HEK293 (cell line): Measurements from ENCODE around the gene TRMT10C.

Experiments
- CTCF ChIA-PET: fragments of 350-600 bp; formaldehyde crosslinking; extraction: SDS; loops from one replicate; lab custom pipeline; 2021; ENCODE audit warnings: antibody characterized with exemption; lab: Yijun Ruan, JAX
- POLR2A ChIA-PET: fragments of 300-600 bp; formaldehyde crosslinking; extraction: SDS; loops from one replicate; lab custom pipeline; 2020; ENCODE audit warnings: antibody characterized with exemption, inconsistent platforms; lab: Yijun Ruan, JAX
- H3K27ac ChIP-seq: fragments of 200-500 bp; sonication (Bioruptor generic); 2 replicates; pipeline ENCODE4 v1.5.1; 2014; ENCODE audit warnings: low read depth, low read length, control low read depth, inconsistent platforms; ENCODE audit errors: extremely low read depth
- H3K36me3 ChIP-seq, 2 experiments: fragments of 200-500 bp in 1 of 2; sonication (Bioruptor generic) in 1 of 2; 1 replicate in 1 of 2; 2 replicates in 1 of 2; pipeline ENCODE4 v1.5.1; 2014 to 2017; ENCODE audit warnings: inconsistent platforms in 2 of 2, low read length in 2 of 2; ENCODE audit not compliant: control insufficient read depth in 2 of 2, insufficient read depth in 1 of 2
- H3K4me1 ChIP-seq: fragments of 200-500 bp; sonication (Bioruptor generic); 2 replicates; pipeline ENCODE4 v1.5.1; 2014; ENCODE audit warnings: mild to moderate bottlenecking, low read length, inconsistent platforms; ENCODE audit not compliant: control insufficient read depth, insufficient read depth
- H3K4me3 ChIP-seq: 2 replicates; pipeline ENCODE4 v1.5.1; 2011; ENCODE audit warnings: low read depth, mild to moderate bottlenecking, control low read depth, low read length, moderate library complexity
- H3K9me3 ChIP-seq: fragments of 200-500 bp; sonication (Bioruptor generic); 2 replicates; pipeline ENCODE4 v1.5.1; 2014; ENCODE audit warnings: low read depth, low read length, inconsistent platforms; ENCODE audit not compliant: control insufficient read depth, insufficient read depth
- KLF9 ChIP-seq: fragments of 450-650 bp; formaldehyde crosslinking; IDR thresholded peaks from 2 replicates; pipeline ENCODE4 v1.5.1; 2016; ENCODE audit warnings: missing biosample characterization, missing genetic modification characterization, low read depth
- REPIN1 ChIP-seq: fragments of 450-650 bp; formaldehyde crosslinking; IDR thresholded peaks from 2 replicates; pipeline ENCODE4 v1.5.1; 2017; ENCODE audit warnings: missing biosample characterization, missing genetic modification characterization, low read depth
- SETDB1 ChIP-seq: IDR thresholded peaks from one replicate; pipeline ENCODE4 v1.6.1; 2017; ENCODE audit warnings: mild to moderate bottlenecking, low read length, moderate library complexity, mixed read lengths; ENCODE audit not compliant: insufficient read length
- ZBTB21 ChIP-seq: fragments of 450-650 bp; formaldehyde crosslinking; IDR thresholded peaks from 2 replicates; pipeline ENCODE4 v1.5.1; 2017; ENCODE audit warnings: missing biosample characterization, missing genetic modification characterization
- ZNF155 ChIP-seq: fragments of 450-650 bp; formaldehyde crosslinking; IDR thresholded peaks from 2 replicates; pipeline ENCODE4 v1.5.1; 2016; ENCODE audit warnings: missing biosample characterization, missing genetic modification characterization
- ZNF2 ChIP-seq: fragments of 450-650 bp; formaldehyde crosslinking; IDR thresholded peaks from 2 replicates; pipeline ENCODE4 v1.5.1; 2016; ENCODE audit warnings: missing biosample characterization, missing genetic modification characterization
- ZNF26 ChIP-seq: fragments of 450-650 bp; formaldehyde crosslinking; IDR thresholded peaks from 2 replicates; pipeline ENCODE4 v1.5.1; 2016; ENCODE audit warnings: missing biosample characterization, missing genetic modification characterization
- ZNF335 ChIP-seq: fragments of 450-650 bp; formaldehyde crosslinking; conservative IDR thresholded peaks from 2 replicates; pipeline ENCODE4 v1.5.1; 2016; ENCODE audit warnings: missing biosample characterization, missing genetic modification characterization
- ZNF416 ChIP-seq: fragments of 450-650 bp; formaldehyde crosslinking; IDR thresholded peaks from 2 replicates; pipeline ENCODE4 v1.5.1; 2016; ENCODE audit warnings: missing biosample characterization, missing genetic modification characterization
- ZNF514 ChIP-seq: fragments of 450-650 bp; formaldehyde crosslinking; IDR thresholded peaks from 2 replicates; pipeline ENCODE4 v1.5.1; 2016; ENCODE audit warnings: missing biosample characterization, missing genetic modification characterization
- ZNF549 ChIP-seq: fragments of 450-650 bp; IDR thresholded peaks from 2 replicates; pipeline ENCODE4 v1.5.1; 2018; ENCODE audit warnings: missing biosample characterization, missing genetic modification characterization, mild to moderate bottlenecking, inconsistent platforms, moderate library complexity
- ZNF596 ChIP-seq: fragments of 450-650 bp; IDR thresholded peaks from 2 replicates; pipeline ENCODE4 v1.5.0; 2018; ENCODE audit warnings: missing biosample characterization, mild to moderate bottlenecking, missing genetic modification characterization, moderate library complexity
- ZNF600 ChIP-seq: fragments of 450-650 bp; formaldehyde crosslinking; IDR thresholded peaks from 2 replicates; pipeline ENCODE4 v1.5.1; 2016; ENCODE audit warnings: missing biosample characterization, missing genetic modification characterization
- ZNF645 ChIP-seq: fragments of 450-650 bp; formaldehyde crosslinking; IDR thresholded peaks from 2 replicates; pipeline ENCODE4; 2016; ENCODE audit warnings: missing biosample characterization, missing genetic modification characterization
- ZNF670 ChIP-seq: fragments of 450-650 bp; formaldehyde crosslinking; IDR thresholded peaks from 2 replicates; pipeline ENCODE4 v1.5.1; 2016; ENCODE audit warnings: missing biosample characterization, missing genetic modification characterization, low read depth
- ZNF776 ChIP-seq: fragments of 450-650 bp; formaldehyde crosslinking; IDR thresholded peaks from 2 replicates; pipeline ENCODE4 v1.5.0; 2017; ENCODE audit warnings: missing biosample characterization, missing genetic modification characterization, borderline replicate concordance
- ZNF777 ChIP-seq: fragments of 450-650 bp; formaldehyde crosslinking; IDR thresholded peaks from 2 replicates; pipeline ENCODE4 v1.5.1; 2017; ENCODE audit warnings: missing biosample characterization, missing genetic modification characterization, borderline replicate concordance
- ZSCAN4 ChIP-seq: fragments of 450-650 bp; formaldehyde crosslinking; IDR thresholded peaks from 2 replicates; pipeline ENCODE4 v1.5.1; 2017; ENCODE audit warnings: missing biosample characterization, missing genetic modification characterization
- TF ChIP-seq, protein P1 (sequence below): fragments of 450-650 bp; formaldehyde crosslinking; IDR thresholded peaks from 2 replicates; pipeline ENCODE4 v1.5.1; 2016; ENCODE audit warnings: missing biosample characterization, missing genetic modification characterization
- TF ChIP-seq, protein P2 (sequence below): fragments of 450-650 bp; formaldehyde crosslinking; IDR thresholded peaks from 2 replicates; pipeline ENCODE4 v1.5.1; 2016; ENCODE audit warnings: missing biosample characterization, missing genetic modification characterization

TRMT10C gene

GRCh38 chr3:101527441-101527840 lies 34.2 kb upstream of the TRMT10C start (continued):
- TF ChIP-seq, protein P1, sequence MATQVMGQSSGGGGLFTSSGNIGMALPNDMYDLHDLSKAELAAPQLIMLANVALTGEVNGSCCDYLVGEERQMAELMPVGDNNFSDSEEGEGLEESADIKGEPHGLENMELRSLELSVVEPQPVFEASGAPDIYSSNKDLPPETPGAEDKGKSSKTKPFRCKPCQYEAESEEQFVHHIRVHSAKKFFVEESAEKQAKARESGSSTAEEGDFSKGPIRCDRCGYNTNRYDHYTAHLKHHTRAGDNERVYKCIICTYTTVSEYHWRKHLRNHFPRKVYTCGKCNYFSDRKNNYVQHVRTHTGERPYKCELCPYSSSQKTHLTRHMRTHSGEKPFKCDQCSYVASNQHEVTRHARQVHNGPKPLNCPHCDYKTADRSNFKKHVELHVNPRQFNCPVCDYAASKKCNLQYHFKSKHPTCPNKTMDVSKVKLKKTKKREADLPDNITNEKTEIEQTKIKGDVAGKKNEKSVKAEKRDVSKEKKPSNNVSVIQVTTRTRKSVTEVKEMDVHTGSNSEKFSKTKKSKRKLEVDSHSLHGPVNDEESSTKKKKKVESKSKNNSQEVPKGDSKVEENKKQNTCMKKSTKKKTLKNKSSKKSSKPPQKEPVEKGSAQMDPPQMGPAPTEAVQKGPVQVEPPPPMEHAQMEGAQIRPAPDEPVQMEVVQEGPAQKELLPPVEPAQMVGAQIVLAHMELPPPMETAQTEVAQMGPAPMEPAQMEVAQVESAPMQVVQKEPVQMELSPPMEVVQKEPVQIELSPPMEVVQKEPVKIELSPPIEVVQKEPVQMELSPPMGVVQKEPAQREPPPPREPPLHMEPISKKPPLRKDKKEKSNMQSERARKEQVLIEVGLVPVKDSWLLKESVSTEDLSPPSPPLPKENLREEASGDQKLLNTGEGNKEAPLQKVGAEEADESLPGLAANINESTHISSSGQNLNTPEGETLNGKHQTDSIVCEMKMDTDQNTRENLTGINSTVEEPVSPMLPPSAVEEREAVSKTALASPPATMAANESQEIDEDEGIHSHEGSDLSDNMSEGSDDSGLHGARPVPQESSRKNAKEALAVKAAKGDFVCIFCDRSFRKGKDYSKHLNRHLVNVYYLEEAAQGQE (tag by site-specific recombination): no peak
- TF ChIP-seq REPIN1 (tag by site-specific recombination): no peak

GRCh38 chr3:101527906-101528305 lies 33.8 kb upstream of the TRMT10C start:
- no peak for TF ChIP-seq ZNF645
- no peak for TF ChIP-seq ZNF2 (tag by site-specific recombination)
- no peak for TF ChIP-seq ZNF600 (tag by site-specific recombination)
- TF ChIP-seq ZNF670 (tag by site-specific recombination): no peak
- no peak for TF ChIP-seq KLF9 (tag by site-specific recombination)
- TF ChIP-seq ZNF416: no peak
- TF ChIP-seq, protein P2, sequence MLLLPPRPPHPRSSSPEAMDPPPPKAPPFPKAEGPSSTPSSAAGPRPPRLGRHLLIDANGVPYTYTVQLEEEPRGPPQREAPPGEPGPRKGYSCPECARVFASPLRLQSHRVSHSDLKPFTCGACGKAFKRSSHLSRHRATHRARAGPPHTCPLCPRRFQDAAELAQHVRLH: no peak
- TF ChIP-seq ZNF777 (tag by site-specific recombination): no peak
- TF ChIP-seq ZNF549 (tag by site-specific recombination): no peak
- no peak for TF ChIP-seq ZNF776 (tag by site-specific recombination)
- no peak for TF ChIP-seq ZNF155 (tag by site-specific recombination)
- TF ChIP-seq ZNF514 (tag by site-specific recombination): no peak
- no peak for TF ChIP-seq ZBTB21 (tag by site-specific recombination)
- TF ChIP-seq ZNF335 (tag by site-specific recombination): no peak
- no peak for TF ChIP-seq ZNF596
- TF ChIP-seq SETDB1: no peak
- TF ChIP-seq ZNF26 (tag by site-specific recombination): no peak
- TF ChIP-seq ZSCAN4 (tag by site-specific recombination): no peak
- ChIA-PET CTCF (no interaction called here), POLR2A (no interaction called here)
- H3K4me1 ChIP-seq: no peaks in the 10 kb centered on the region
- H3K27ac ChIP-seq: no peak overlapping the region
- no peaks in the 10 kb centered on the region for H3K9me3 ChIP-seq
- H3K36me3 ChIP-seq: no peaks in the 10 kb centered on the region
- H3K4me3 ChIP-seq: no peak overlapping the region
